Liver (tissue), 9 donors: Measurements from ENCODE around the gene SPATA2L. TPM values are rescaled to one million over a fixed set of nuclear protein-coding genes. Genes with fewer than 3 reads are reported as not detected.

Experiments
- DNase-seq: peaks from one replicate; pipeline ENCODE4 v3.0.0-alpha.2; 2017; ENCODE audit warnings: low spot score
- H3K27ac ChIP-seq, 2 donors: one replicate each; pipeline ENCODE4 v1.7.0; 2013; ENCODE audit warnings: inconsistent platforms in 2 of 2, low read length in 2 of 2, control low read depth in 1 of 2, low read depth in 1 of 2, mild to moderate bottlenecking in 1 of 2
- H3K27me3 ChIP-seq, 4 donors: one replicate each; pipeline versions ENCODE4 v1.6.1 to v1.7.0; 2013; ENCODE audit warnings: low read length in 3 of 4, inconsistent platforms in 1 of 4, mild to moderate bottlenecking in 1 of 4, moderate library complexity in 1 of 4; ENCODE audit not compliant: control insufficient read depth in 4 of 4, insufficient read depth in 4 of 4
- H3K36me3 ChIP-seq, 4 donors: one replicate each; pipeline versions ENCODE4 v1.6.1 to v1.7.0; 2013; ENCODE audit warnings: low read length in 3 of 4, mild to moderate bottlenecking in 3 of 4, low read depth in 1 of 4, moderate library complexity in 1 of 4; ENCODE audit not compliant: control insufficient read depth in 4 of 4, insufficient read depth in 3 of 4
- H3K4me1 ChIP-seq, 4 donors: one replicate each; pipeline versions ENCODE4 v1.6.1 to v1.7.0; 2013; ENCODE audit warnings: low read length in 3 of 4, mild to moderate bottlenecking in 3 of 4, moderate library complexity in 1 of 4; ENCODE audit not compliant: control insufficient read depth in 4 of 4, insufficient read depth in 4 of 4
- H3K4me3 ChIP-seq, 3 donors: one replicate each; pipeline versions ENCODE4 v1.6.1 to v1.7.0; 2013; ENCODE audit warnings: low read length in 3 of 3, control low read depth in 1 of 3, low read depth in 1 of 3, mild to moderate bottlenecking in 1 of 3
- H3K9ac ChIP-seq, 2 donors: one replicate each; pipeline ENCODE4 v1.7.0; 2013; ENCODE audit warnings: low read length in 2 of 2, mild to moderate bottlenecking in 2 of 2, moderate library complexity in 2 of 2, control low read depth in 1 of 2, low read depth in 1 of 2
- H3K9me3 ChIP-seq, 4 donors: one replicate each; pipeline versions ENCODE4 v1.6.1 to v1.7.0; 2013; ENCODE audit warnings: low read length in 3 of 4; ENCODE audit not compliant: control insufficient read depth in 4 of 4
- ATF3 ChIP-seq: IDR thresholded peaks from 2 replicates; pipeline ENCODE4 v1.6.1; 2016; ENCODE audit warnings: antibody characterized with exemption
- EGR1 ChIP-seq, 2 donors: IDR thresholded peaks; 2 replicates each; pipeline ENCODE4 v1.6.1; 2016 to 2018; ENCODE audit warnings: antibody characterized with exemption in 2 of 2, low read depth in 2 of 2
- FOXA2 ChIP-seq: IDR thresholded peaks from 2 replicates; pipeline ENCODE4 v1.6.1; 2016; ENCODE audit warnings: antibody characterized with exemption
- GABPA ChIP-seq, 2 donors: IDR thresholded peaks in 1 of 2; conservative IDR thresholded peaks in 1 of 2; 2 replicates each; pipeline ENCODE4 v1.6.1; 2016; ENCODE audit warnings: antibody characterized with exemption in 2 of 2, mild to moderate bottlenecking in 1 of 2, moderate library complexity in 1 of 2
- HNF4A ChIP-seq, 2 donors: conservative IDR thresholded peaks; 2 replicates each; pipeline ENCODE4 v1.6.1; 2016; ENCODE audit warnings: antibody characterized with exemption in 2 of 2, mild to moderate bottlenecking in 2 of 2
- JUND ChIP-seq, 2 donors: IDR thresholded peaks; 2 replicates each; pipeline ENCODE4 v1.6.1; 2016; ENCODE audit warnings: antibody characterized with exemption in 2 of 2
- NR2F2 ChIP-seq: IDR thresholded peaks from 2 replicates; pipeline ENCODE4 v1.6.1; 2016; ENCODE audit warnings: antibody characterized with exemption
- RAD21 ChIP-seq, 2 donors: IDR thresholded peaks; 2 replicates each; pipeline ENCODE4 v1.6.1; 2016; ENCODE audit warnings: antibody characterized with exemption in 2 of 2, mild to moderate bottlenecking in 2 of 2
- REST ChIP-seq: IDR thresholded peaks from 2 replicates; pipeline ENCODE4 v1.6.1; 2016; ENCODE audit warnings: antibody characterized with exemption, mild to moderate bottlenecking
- SP1 ChIP-seq: IDR thresholded peaks from 2 replicates; pipeline ENCODE4 v1.6.1; 2018; ENCODE audit warnings: antibody characterized with exemption, mild to moderate bottlenecking
- TAF1 ChIP-seq: conservative IDR thresholded peaks from 2 replicates; pipeline ENCODE4 v1.6.1; 2016; ENCODE audit warnings: antibody characterized with exemption, mild to moderate bottlenecking
- YY1 ChIP-seq: IDR thresholded peaks from 2 replicates; pipeline ENCODE4 v1.6.1; 2016; ENCODE audit warnings: antibody characterized with exemption, mild to moderate bottlenecking
- WGBS: extraction: QIAGEN DNeasy Blood & Tissue Kit; methylation state at CpG from one replicate; pipeline ENCODE4 v1.1.7; 2013; 5-methylcytosine and 5-hydroxymethylcytosine counted together
- polyA plus RNA-seq, 2 donors: library from polyadenylated mRNA; stranded (reverse) in 1 of 2; unstranded in 1 of 2; fragments of 200-250 nt in 1 of 2; fragments of >200 nt in 1 of 2; fragmentation: Nextera tagmentation in 1 of 2; extraction: Ambion mirVana in 1 of 2; gene quantifications; one replicate each; pipeline versions ENCODE4 v1.2.1 to v1.2.3, GENCODE V29; 2013 to 2015
- total RNA-seq, 2 donors: library from RNA; depleted of rRNA; stranded (reverse); fragments of >200 nt; gene quantifications; one replicate each; pipeline ENCODE4 v1.2.3, GENCODE V29; 2014
- TF ChIP-seq, protein P1 (sequence below): IDR thresholded peaks from 2 replicates; pipeline ENCODE4 v1.6.1; 2016; ENCODE audit warnings: antibody characterized with exemption
- TF ChIP-seq, protein P2 (sequence below): IDR thresholded peaks from 2 replicates; pipeline ENCODE4 v1.6.1; 2016; ENCODE audit warnings: antibody characterized with exemption
- TF ChIP-seq, protein P3 (sequence below): fragments of 150-350 bp; IDR thresholded peaks from 2 replicates; pipeline ENCODE4 v1.5.1; 2017; ENCODE audit warnings: improper control_type of control experiment, low read depth, low read length; ENCODE audit not compliant: missing input control
- donor health status: healthy.
- donor health status: healthy.
- donor health status: healthy.
- donor health status: healthy.
- donor health status: healthy.

SPATA2L gene
- total and polyA plus RNA-seq, 4 donors = 4.6 to 11.3 (median 6.9) TPM

- H3K27me3 ChIP-seq = no peaks in the 10 kb centered on the region
- no peak overlapping the region for H3K9ac ChIP-seq
- H3K4me1 ChIP-seq = peaks cover 5 to 28% (median 21%) of the 10 kb centered on the region in 4 donors
- 86% methylated on average over 5 of the region's 5 CpGs for WGBS
- DNase-seq = no peak
- TF ChIP-seq HNF4A (conservative IDR thresholded peaks at IDR 0.05) (no peak), YY1 (no peak), ATF3 (no peak), TAF1 (no peak), REST (no peak), RAD21 (IDR thresholded peaks at IDR 0.05) (no peak), EGR1 (IDR thresholded peaks at IDR 0.05; ENCODE audit: low read depth in 2 of 2) (no peak), FOXA2 (no peak), JUND (IDR thresholded peaks at IDR 0.05) (no peak), NR2F2 (no peak), GABPA (IDR thresholded peaks at IDR 0.05 in 1 of 2, conservative IDR thresholded peaks at IDR 0.05 in 1 of 2) (no peak), SP1 (no peak)
- TF ChIP-seq, protein P1, sequence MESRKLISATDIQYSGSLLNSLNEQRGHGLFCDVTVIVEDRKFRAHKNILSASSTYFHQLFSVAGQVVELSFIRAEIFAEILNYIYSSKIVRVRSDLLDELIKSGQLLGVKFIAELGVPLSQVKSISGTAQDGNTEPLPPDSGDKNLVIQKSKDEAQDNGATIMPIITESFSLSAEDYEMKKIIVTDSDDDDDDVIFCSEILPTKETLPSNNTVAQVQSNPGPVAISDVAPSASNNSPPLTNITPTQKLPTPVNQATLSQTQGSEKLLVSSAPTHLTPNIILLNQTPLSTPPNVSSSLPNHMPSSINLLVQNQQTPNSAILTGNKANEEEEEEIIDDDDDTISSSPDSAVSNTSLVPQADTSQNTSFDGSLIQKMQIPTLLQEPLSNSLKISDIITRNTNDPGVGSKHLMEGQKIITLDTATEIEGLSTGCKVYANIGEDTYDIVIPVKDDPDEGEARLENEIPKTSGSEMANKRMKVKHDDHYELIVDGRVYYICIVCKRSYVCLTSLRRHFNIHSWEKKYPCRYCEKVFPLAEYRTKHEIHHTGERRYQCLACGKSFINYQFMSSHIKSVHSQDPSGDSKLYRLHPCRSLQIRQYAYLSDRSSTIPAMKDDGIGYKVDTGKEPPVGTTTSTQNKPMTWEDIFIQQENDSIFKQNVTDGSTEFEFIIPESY = no peak
- H3K4me3 ChIP-seq = no peak overlapping the region
- H3K9me3 ChIP-seq = no peaks in the 10 kb centered on the region
- peaks cover 3 to 23% (median 12%) of the 10 kb centered on the region in 4 donors for H3K36me3 ChIP-seq
- H3K27ac ChIP-seq = peak overlapping the region in 1 of 2 donors; percentile 98
Measured at GRCh38 chr16:89688395-89688794, 13.1 kb downstream of the SPATA2L start.

GRCh38 chr16:89687092-89687940, 14.2 kb downstream of the SPATA2L start:
- 5% methylated on average over 42 of the region's 42 CpGs for WGBS
- TF ChIP-seq, protein P2, sequence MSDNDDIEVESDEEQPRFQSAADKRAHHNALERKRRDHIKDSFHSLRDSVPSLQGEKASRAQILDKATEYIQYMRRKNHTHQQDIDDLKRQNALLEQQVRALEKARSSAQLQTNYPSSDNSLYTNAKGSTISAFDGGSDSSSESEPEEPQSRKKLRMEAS = no peak
- TF ChIP-seq, protein P3, sequence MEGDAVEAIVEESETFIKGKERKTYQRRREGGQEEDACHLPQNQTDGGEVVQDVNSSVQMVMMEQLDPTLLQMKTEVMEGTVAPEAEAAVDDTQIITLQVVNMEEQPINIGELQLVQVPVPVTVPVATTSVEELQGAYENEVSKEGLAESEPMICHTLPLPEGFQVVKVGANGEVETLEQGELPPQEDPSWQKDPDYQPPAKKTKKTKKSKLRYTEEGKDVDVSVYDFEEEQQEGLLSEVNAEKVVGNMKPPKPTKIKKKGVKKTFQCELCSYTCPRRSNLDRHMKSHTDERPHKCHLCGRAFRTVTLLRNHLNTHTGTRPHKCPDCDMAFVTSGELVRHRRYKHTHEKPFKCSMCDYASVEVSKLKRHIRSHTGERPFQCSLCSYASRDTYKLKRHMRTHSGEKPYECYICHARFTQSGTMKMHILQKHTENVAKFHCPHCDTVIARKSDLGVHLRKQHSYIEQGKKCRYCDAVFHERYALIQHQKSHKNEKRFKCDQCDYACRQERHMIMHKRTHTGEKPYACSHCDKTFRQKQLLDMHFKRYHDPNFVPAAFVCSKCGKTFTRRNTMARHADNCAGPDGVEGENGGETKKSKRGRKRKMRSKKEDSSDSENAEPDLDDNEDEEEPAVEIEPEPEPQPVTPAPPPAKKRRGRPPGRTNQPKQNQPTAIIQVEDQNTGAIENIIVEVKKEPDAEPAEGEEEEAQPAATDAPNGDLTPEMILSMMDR = no peak
- peak in 1 of 2 donors; percentile 13 for TF ChIP-seq GABPA (IDR thresholded peaks at IDR 0.05 in 1 of 2, conservative IDR thresholded peaks at IDR 0.05 in 1 of 2)
- peak; percentile 90 to 92 for TF ChIP-seq HNF4A (conservative IDR thresholded peaks at IDR 0.05)
- TF ChIP-seq, protein P1 = no peak
- TF ChIP-seq EGR1 (IDR thresholded peaks at IDR 0.05; ENCODE audit: low read depth in 2 of 2) = peak in 1 of 2 donors; percentile 58
- TF ChIP-seq TAF1 = peak; percentile 94
- TF ChIP-seq REST = peak; percentile 89
- TF ChIP-seq JUND (IDR thresholded peaks at IDR 0.05) = peak in 1 of 2 donors; percentile 53
- no peak for TF ChIP-seq FOXA2
- TF ChIP-seq RAD21 (IDR thresholded peaks at IDR 0.05) = peak in 1 of 2 donors; percentile 42

More at GRCh38 chr16:89687092-89687940, 14.2 kb downstream of the SPATA2L start:
- DNase-seq = peak; percentile 76
- H3K36me3 ChIP-seq = peaks cover 3 to 15% (median 9%) of the 10 kb centered on the region in 4 donors
- H3K27me3 ChIP-seq = no peaks in the 10 kb centered on the region
- peak overlapping the region; percentile 98 to 99 for H3K27ac ChIP-seq
- peak overlapping the region; percentile 92 to 93 for H3K9ac ChIP-seq
- no peaks in the 10 kb centered on the region for H3K9me3 ChIP-seq
- peak overlapping the region; percentile 80 to 96 (median 84) for H3K4me3 ChIP-seq
- peaks cover 5 to 28% (median 21%) of the 10 kb centered on the region in 4 donors for H3K4me1 ChIP-seq
